Limb (tissue), 2 donors: ENCODE measurements around the gene MYBPH.

Experiments
- DNase-seq, 2 donors: peaks; one replicate each; pipeline ENCODE4 v3.0.0-alpha.2; 2016; ENCODE audit errors: extremely low spot score in 2 of 2

MYBPH gene

DNA sequence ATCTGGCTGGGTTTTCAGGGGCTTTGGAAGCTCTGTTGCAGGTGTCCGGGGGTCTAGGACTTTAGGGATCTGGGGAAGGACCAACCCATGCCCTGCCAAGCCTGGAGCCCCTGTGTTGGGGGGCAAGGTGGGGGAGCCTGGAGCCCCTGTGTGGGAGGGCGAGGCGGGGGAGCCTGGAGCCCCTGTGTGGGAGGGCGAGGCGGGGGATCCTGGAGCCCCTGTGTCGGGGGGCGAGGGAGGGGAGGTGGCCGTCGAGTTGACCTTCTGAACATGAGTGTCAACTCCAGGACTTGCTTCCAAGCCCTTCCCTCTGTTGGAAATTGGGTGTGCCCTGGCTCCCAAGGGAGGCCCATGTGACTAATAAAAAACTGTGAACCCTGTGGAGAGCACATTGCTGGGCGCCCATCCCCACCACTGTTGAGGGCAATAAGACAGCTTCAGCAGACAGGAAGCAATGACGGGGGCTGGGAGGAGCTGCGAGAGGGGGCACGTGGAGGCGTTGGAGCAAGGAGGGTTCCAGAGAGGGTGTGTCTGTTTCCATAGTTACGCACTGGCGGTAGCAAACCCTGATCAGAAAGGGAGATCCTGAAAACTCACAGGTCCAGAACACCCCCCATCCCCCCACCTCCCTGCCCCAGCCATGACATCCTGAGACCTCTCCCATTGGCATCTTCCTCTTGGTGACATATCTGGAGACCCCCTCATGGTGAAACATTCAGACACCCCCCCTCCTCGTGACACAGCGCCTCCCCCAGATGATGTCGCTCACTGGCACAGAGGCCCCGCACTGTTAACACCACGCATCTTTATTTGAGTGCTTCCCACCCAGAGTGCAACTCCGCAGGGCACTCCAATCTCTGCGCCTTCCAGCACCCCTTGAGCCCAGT is 8.4 kb downstream of the MYBPH start:
- DNase-seq, result no peak

DNA sequence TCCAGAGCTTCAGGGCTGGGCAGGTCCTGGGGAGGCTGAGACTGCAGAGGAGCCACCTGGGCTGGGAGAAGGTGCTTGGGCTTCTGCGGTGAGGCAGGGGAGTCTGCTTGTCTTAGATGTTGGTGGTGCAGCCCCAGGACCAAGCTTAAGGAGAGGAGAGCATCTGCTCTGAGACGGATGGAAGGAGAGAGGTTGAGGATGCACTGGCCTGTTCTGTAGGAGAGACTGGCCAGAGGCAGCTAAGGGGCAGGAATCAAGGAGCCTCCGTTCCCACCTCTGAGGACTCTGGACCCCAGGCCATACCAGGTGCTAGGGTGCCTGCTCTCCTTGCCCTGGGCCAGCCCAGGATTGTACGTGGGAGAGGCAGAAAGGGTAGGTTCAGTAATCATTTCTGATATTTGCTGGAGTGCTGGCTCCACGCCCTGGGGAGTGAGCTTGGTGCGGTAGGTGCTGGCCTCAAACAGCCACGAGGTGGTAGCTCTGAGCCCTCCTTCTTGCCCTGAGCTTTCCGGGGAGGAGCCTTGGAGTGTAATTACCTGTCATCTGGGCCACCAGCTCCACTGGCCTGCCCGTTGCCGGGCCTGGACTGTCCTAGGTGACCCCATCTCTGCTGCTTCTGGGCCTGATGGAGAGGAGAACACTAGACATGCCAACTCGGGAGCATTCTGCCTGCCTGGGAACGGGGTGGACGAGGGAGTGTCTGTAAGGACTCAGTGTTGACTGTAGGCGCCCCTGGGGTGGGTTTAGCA is 9.3 kb downstream of the MYBPH start:
- no peak for DNase-seq

DNA sequence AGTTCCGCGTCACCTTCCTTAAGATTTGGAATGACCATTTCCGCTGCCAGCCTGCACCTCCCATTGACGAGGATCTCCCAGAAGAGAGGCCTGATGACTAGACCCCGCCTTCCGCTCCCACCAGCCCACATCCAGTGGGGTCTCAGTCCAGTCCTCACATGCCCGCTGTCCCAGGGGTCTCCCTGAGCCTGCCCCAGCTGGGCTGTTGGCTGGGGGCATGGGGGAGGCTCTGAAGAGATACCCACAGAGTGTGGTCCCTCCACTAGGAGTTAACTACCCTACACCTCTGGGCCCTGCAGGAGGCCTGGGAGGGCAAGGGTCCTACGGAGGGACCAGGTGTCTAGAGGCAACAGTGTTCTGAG is 9.8 kb downstream of the MYBPH start:
- DNase-seq, result no peak

DNA sequence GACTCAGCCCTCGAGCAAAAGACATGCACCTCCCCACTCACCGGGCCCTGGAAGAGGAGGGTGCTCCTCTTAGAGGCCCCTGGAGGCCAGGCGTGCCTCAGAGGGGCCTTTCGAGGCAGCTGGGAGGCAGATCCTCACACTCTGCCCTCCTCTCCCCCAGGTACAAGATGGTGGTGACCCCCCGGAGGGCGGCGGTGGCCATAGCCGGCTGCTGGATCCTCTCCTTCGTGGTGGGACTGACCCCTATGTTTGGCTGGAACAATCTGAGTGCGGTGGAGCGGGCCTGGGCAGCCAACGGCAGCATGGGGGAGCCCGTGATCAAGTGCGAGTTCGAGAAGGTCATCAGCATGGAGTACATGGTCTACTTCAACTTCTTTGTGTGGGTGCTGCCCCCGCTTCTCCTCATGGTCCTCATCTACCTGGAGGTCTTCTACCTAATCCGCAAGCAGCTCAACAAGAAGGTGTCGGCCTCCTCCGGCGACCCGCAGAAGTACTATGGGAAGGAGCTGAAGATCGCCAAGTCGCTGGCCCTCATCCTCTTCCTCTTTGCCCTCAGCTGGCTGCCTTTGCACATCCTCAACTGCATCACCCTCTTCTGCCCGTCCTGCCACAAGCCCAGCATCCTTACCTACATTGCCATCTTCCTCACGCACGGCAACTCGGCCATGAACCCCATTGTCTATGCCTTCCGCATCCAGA is 10.4 kb downstream of the MYBPH start:
- no peak for DNase-seq

DNA sequence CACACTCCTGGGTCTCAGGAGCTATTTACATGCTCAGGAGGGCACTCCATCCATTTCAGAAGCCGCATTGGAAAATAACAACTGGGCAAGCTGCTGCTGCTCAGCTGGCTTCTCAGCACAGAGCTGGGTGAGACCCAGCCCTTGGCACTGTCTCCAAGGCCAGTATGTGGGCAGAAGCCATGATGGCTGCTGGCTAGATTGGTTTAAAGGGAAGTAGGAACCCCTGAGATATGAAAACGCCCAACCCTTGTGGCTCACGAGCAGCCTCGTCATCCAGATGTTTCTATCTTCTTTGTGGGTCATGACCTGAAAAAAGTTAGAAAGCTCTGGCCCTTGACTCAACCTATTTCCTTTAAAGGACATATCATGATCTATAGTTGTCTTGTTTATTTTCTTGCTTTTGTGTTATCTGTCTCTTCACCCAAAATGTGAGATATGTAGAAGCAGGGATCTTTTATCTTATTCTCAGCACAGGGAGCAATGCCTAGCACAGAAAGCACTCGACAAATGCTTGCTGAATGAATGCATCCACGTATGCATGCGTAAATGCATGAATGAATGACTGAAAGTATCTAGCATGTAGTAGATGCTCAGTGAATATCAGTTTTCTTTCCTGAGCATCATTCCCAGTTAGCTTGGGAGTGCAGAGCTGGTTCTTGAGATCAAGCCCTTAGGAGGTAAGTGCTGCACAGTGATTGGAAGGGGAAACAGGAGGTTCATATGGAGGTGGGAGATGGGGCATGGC is 11.6 kb downstream of the MYBPH start:
- no peak for DNase-seq

- DNase-seq, result no peak
These were observed 13.2 kb downstream of the MYBPH start for GRCh38 chr1:203162403-203162802.

GRCh38 chr1:203161703-203162102 is 13.9 kb downstream of the MYBPH start:
- DNase-seq, result no peak

- no peak for DNase-seq
These were observed 14.5 kb downstream of the MYBPH start for GRCh38 chr1:203161175-203161574.

DNA sequence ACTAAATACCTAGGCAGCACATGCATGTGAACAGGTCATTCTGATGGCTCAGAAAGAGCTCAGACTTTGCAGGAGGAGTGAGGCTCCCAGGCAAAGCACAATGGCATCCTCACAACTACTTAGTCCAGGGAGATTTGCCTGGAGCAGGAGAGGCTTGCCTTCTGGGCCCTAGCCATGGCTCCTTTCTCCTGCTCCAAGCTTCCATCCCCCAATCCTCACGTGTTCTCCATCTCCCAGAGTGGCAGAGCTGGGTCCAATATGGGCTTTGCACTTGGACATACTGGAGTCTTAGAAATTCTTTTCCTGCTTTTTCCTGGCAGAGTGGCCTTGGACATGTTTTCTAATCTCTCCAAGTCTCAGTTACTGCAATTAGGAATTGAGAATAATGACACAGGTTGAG is 15.8 kb downstream of the MYBPH start:
- no peak for DNase-seq

GRCh38 chr1:203158960-203159665 is 16.5 kb downstream of the MYBPH start:
- no peak for DNase-seq

GRCh38 chr1:203158423-203158822 is 17.2 kb downstream of the MYBPH start:
- no peak for DNase-seq

GRCh38 chr1:203156280-203156679 is 19.3 kb downstream of the MYBPH start:
- no peak for DNase-seq

- no peak for DNase-seq
These were observed 21.4 kb downstream of the MYBPH start for GRCh38 chr1:203153989-203154821.

DNA sequence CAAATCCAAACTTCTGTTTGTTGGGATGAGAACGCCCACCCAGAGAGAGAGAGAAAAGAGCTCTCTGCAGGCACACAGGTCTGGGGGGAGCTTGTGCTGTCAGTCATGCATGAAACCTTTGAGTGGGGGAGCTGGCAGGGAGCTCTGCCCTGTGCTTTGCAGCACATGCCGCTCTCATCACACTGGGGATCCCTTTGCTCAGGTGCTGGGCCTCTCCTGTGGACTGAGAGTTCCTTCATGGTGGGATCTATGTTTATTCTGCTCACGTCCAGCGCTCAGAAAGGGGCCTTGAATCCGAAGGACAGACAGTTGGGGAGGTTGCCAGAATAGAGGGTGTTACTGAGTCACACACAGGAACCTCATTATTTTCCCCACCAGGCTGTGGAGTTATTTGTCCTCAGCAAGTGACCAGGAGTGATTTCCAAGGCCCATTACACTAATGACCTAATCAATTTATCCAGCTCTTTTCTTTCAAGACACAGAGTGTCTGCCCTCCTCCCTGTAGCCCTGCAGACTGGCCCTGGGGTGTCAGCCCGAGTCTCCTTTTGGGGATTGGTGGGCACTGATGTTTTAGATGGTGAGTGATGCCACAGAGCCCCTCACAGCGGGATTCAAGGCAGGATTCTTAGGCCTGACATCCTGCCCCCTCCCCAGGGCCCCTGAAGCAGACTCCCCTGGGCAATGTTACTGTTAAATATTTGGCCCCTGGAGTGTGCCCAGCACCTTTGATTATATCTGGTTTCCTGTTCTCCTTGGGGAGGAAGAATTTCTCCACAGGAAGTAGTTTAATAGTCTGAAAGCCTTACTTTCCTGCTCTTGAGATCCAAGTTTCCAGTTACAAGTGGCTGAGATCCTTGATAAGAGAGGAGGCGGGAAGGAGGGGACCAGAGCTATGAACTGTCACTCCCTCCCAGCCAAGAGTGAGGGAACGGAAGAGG is 22.3 kb downstream of the MYBPH start:
- DNase-seq, result no peak

GRCh38 chr1:203152158-203153034 is 23.2 kb downstream of the MYBPH start:
- no peak for DNase-seq

- no peak for DNase-seq
These were observed 24.1 kb downstream of the MYBPH start for GRCh38 chr1:203151362-203152157.
